Right lung (tissue), 5 donors: Measurements from ENCODE around the gene GNG7. TPM values are rescaled to one million over a fixed set of nuclear protein-coding genes. Genes with fewer than 3 reads are reported as not detected.
"Not testable (repeated sequence)": the region's sequence is repeated elsewhere in the genome, so short reads cannot be mapped to it uniquely, and the experiment has no call there.

ENCODE experiments used
- DNase-seq, 2 donors: peaks; one replicate each; pipeline ENCODE4 v3.0.0-alpha.2; 2013
- polyA plus RNA-seq, 5 donors: library from polyadenylated mRNA; unstranded; fragments of 120-200 nt; gene quantifications; one replicate each; pipeline versions ENCODE4 v1.2.1 to v1.2.3, GENCODE V29; 2013; ENCODE audit warnings: inconsistent platforms in 1 of 5, low replicate concordance in 1 of 5; ENCODE audit not compliant: insufficient read length in 5 of 5, insufficient read depth in 1 of 5

Gene GNG7
- polyA plus RNA-seq, 5 donors: 4.5 to 7.1 (median 5.8) TPM

- not testable (repeated sequence) for DNase-seq
Observed at GRCh38 chr19:2678948-2679347, 23.5 kb downstream of the GNG7 start.

DNA sequence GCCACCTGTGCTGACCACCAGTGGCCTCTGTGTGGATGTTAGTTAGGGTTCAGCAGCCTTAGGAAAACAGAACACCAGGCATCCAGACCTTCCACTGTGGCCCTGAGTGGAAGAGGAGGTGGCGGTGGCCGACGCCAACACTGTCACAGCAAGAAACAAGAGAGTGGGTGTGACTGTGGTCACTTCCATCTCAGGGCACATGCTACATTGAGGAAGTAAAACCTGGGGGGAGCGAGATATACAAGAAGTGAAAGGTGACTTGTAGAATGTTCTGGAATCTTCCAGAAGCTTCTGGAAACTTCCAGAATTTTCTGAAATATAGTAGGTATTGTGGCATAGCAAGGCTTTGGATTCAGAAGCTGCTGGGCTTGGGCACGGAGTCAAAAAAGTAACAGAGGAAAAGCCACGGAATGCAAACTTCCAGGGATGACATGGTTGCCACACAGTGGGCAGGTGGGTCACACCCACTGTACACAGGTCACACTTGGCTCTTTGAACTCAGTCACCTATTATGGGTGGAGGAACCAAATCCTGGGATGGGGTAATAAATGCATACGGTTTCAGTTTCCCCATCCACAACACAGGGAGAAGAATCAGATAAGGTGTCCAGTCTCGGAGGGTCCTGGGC lies 24.3 kb downstream of the GNG7 start:
- DNase-seq: no peak

DNA sequence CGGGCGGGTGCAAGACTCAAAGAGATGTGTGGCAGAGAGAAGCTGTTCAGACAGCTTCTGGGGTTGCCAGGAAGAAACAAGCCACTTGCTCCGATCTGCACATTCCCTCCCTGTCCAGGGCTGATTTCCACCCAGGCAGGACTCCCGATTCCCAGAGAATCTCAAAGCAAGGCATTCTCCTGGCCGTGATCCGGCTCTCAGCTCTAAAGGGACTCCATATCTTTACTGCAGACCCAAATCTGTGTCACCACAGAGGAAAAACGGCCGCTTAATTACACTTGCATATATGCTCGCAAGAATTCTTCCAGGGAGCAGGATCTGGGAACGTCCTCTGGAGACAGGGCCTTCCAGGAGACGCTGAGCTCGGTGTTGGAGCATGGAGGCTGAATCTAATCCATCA lies 25.7 kb downstream of the GNG7 start:
- DNase-seq: no peak

DNA sequence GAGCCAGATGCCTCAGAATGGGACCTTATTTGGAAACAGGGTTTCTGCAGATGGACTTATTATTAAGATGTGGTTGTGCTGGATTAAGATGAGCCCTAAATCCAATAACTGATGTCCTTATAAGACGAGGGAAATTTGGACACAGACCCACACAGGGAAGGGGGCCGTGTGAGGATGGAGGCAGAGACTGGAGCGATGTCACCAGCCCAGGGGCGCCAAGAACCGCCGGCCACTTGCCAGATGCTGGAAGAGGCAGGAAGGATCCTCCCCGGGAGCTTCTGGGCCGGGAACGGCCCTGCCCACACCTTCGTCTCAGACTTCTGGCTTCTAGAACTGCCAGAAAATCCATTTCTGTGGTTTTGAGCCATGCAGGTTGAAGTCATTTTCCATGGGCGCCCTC lies 26.6 kb downstream of the GNG7 start:
- no peak for DNase-seq

DNA sequence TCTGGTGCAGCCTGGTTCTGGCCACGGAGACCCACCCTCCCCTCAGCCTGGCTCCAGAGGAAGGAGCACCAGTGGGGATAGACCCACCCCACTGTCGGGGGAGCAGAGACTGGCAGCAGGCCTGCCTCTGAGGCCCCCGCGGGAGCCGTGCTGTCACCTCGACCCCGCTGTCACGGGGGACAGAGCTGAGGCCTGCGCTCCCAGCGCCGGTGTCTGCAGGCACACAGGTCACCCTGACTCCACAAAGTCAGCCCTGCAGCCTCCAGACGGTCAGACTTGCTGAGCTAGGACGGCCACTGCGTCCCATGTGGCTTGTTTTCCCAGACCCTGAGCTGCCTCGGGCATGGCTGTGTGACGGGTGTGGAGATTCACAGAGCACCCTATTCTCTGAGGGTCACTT lies 32.3 kb downstream of the GNG7 start:
- DNase-seq: no peak

- no peak for DNase-seq
Observed at GRCh38 chr19:2668175-2668763, 34.2 kb downstream of the GNG7 start.

GRCh38 chr19:2667349-2667748 lies 35.1 kb downstream of the GNG7 start:
- not testable (repeated sequence) for DNase-seq

GRCh38 chr19:2666344-2666994 lies 36.0 kb downstream of the GNG7 start:
- DNase-seq: no peak

GRCh38 chr19:2665103-2665502 lies 37.4 kb downstream of the GNG7 start:
- DNase-seq: no peak

DNA sequence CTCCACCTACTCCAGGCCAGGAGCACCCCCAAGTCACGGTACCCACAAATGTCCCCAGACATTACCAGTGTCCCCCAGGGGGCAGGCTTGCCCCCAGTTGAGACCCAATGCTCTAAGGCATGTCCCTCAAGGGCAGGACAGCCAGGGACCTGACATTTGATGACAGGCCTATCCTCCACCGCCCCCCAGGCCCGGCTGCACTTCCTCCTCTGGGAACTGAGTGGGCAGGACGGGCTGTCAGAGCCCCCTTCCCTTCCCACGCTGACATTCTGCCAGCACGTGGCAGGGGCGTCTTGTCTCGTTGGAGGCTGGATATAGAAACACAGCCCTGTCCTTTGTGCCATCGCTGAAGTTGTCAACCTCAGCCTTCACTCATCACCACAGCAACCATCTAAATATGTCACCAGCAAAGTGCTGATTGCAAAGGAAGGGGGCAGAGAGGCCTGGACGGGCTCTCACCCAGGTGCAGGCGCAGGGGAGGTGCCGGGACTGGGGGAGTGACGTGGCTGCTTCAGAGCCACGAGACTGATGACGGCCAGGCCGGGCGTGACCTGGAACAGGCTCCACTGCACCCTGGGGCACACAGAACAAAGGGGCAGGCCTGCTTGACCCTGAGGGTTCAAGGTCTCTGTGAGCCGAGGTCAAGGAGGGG lies 38.4 kb downstream of the GNG7 start:
- no peak for DNase-seq

DNA sequence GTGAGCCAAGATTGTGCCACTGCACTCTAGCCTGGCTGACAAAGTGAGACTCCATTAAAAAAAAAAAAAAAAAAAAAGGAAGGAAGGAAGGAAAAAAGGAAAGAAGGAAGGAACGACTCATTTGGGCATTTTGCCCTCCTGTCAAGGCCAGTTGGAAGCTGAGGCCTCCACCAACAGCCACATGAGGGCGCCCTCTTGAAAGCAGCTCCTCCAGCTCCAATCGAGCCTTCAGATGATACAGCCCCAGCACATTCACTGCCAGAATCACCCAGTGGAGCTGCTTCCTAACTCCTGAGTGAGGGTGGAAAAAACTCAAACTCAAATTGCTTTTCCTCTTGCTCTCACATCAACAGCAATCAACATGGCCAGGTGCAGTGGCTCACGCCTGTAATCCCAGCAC lies 40.9 kb downstream of the GNG7 start:
- DNase-seq: no peak

DNA sequence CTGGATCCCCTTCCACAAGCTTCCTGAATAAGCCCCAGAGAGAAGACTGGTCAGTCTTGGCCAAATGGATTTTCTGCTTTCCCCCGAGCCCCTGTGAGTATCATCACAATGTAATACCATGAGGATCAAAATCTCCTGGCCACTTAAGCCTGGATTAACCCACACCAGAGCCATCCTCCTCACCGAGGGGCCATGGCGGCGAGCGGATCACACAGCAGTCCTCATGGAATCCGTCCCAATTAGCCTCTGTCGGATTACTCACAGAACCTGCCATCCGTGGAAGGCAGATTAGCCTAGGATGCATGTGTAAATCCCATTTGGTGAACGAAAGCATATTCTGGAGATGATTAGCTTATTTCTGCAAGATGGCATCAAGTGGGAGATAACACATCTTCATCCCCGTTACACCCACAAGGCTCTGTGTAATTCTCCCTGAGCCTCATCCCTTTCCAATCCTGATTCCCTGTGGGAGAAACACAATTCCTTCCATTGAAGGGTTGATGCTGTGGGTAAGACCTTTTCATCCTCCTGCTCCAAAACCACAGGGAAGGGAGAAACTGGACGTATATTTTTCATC lies 42.5 kb downstream of the GNG7 start:
- DNase-seq: no peak

- DNase-seq: no peak
Observed at GRCh38 chr19:2656533-2656932, 46.0 kb downstream of the GNG7 start.

- DNase-seq: no peak
Observed at GRCh38 chr19:2653710-2654707, 48.5 kb downstream of the GNG7 start.

GRCh38 chr19:2653218-2653617 lies 49.3 kb downstream of the GNG7 start:
- DNase-seq: no peak

GRCh38 chr19:2652504-2653099 lies 49.9 kb downstream of the GNG7 start:
- DNase-seq: no peak

DNA sequence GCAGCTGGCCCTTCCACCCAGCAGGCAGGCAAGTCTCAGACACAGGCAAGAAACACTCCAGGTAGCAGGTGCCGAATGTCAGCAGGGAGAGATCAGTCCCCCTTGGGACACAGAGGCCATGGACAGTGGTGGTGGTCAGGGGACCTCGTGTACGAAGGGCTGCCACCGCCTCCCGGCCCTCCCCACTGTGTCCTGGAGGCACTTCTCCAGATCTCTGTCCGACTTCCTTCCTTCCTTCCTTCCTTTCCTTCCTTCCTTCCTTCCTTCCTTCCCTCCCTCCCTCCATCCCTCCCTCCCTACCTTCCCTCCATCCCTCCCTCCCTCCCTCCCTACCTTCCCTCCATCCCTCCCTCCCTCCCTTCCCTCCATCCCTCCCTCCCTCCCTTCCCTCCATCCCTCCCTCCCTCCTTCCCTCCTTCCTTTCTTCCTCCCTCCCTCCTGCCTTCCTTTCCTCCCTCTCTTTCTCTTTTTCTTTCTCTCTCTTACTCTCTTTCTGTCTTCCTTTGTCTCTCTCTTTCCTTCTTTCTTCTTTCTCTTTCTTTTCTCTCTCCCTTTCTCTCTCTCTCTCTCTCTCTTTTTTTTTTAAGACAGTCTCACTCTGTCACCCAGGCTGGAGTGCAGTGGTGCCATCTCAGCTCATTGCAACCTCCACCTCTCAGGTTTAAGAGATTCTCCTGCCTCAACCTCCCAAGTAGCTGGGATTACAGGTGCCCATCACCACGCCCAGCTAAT lies 51.3 kb downstream of the GNG7 start:
- not testable (repeated sequence) for DNase-seq

- DNase-seq: no peak
Observed at GRCh38 chr19:2650515-2650914, 52.0 kb downstream of the GNG7 start.

DNA sequence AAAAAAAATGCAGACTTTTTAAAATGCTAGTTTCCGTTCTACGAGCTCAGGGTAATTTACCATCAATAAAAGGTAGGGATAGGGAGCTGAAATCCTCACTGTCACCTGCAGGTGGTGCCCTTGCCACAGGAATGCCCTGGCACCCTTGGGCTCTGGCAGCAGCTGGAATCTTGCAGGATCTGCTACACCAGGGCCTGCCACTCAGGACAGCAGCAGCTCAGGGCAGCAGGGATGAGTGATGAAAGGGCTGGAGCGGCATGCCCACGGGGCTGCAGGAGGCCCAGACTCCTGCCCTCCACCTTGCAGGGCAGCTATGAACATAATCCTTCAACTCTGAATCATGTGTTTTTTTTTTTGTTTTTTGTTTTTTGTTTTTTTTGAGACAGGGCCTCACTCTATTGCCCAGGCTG lies 54.0 kb downstream of the GNG7 start:
- no peak for DNase-seq

GRCh38 chr19:2648099-2648498 lies 54.4 kb downstream of the GNG7 start:
- DNase-seq: no peak
